DMS153 (cell line): Measurements from ENCODE around the gene CUL3.
"Not testable (repeated sequence)": the region's sequence is repeated elsewhere in the genome, so short reads cannot be mapped to it uniquely, and the experiment has no call there.

Experiments
- DNase-seq: peaks from one replicate; lab custom pipeline; 2025; lab: John Stamatoyannopoulos, UW

The CUL3 gene

DNA sequence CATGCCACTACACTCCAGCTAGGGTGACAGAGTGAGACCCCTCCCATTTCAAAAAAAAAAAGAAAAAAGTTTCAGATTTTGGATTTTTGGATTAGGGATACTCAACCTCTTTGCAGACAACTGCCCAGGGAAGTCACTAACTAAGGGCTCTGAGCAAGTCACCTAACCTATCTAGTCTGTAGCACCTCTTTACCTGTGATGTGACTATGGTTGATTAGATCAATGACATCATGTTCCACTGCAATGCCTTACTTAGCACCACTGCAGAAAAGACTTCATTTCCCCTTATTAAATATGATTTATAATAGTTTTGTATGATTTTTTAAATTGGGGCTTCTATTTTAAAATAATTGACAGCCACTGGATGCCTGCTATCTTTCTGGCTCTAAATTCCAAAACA lies 41.2 kb downstream of the CUL3 start:
- no peak for DNase-seq

- no peak for DNase-seq
These were observed 46.5 kb downstream of the CUL3 start for GRCh38 chr2:224538561-224539138.

GRCh38 chr2:224532931-224533330 lies 52.2 kb downstream of the CUL3 start:
- no peak for DNase-seq

GRCh38 chr2:224532441-224532840 lies 52.7 kb downstream of the CUL3 start:
- no peak for DNase-seq

- no peak for DNase-seq
These were observed 57.0 kb downstream of the CUL3 start for GRCh38 chr2:224528171-224528570.

GRCh38 chr2:224525774-224526173 lies 59.4 kb downstream of the CUL3 start:
- DNase-seq = no peak

GRCh38 chr2:224524657-224525056 lies 60.5 kb downstream of the CUL3 start:
- DNase-seq = no peak

DNA sequence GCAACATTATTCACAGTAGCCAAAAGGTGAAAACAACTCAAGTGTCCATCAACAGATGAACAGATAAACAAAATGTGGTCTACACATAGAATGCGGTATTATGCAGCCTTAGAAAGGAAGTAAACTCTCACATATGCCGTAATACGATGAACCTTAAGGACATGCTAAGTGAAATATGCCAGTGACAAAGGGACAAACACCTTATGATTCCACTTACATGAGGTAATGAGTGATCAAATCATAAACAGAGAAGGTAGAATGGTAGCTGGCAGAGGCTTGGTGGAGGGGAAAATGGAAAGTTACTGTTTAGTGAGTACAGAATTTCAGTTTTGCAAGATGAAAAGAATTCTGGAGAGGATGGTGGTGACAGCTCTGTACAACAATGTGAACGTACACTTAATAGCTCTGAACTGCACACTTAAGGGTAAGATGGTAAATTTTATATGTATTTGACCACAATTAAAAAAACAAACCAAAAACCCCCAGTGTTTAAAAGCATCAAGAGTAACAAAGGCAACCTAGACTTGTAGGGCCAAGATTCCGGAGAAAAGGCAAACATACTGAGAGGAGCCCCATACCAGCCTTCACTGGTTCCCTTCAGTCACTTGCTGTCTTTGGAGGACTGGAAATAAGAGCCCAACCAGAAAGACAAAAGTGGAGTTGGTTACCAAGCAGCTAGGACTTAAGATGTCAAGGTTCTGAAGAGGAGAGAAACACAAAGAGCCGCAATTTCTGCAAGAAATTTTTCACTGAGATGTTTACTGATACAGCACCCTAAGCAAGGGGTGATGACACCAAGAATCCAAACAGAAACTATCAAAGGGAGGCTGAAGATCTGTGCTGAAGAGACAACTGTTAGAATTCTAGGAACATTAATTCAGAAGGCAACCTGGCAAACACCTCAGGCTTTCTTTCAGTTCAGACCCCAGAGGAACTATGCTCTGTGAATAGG lies 61.3 kb downstream of the CUL3 start:
- DNase-seq = no peak

GRCh38 chr2:224522483-224522882 lies 62.7 kb downstream of the CUL3 start:
- DNase-seq = not testable (repeated sequence)

DNA sequence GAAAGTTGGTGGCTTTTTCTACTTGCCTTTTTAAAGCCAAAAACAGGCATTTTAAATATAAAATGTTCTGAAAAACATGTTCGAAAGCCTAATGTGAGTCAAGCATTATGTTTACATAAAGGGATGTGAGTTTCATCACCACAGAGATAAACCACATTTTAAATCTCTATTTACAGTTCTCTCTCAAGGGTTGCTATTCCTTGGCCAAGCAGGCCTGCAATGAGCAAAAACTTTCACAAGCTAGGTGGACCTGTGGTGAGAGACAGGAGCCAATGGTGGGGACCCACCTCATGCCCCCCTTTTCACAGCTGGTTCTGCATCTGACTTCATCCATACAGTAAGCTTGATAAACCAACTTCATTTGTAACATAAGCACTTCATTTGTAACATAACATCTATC lies 65.1 kb downstream of the CUL3 start:
- DNase-seq = no peak

DNA sequence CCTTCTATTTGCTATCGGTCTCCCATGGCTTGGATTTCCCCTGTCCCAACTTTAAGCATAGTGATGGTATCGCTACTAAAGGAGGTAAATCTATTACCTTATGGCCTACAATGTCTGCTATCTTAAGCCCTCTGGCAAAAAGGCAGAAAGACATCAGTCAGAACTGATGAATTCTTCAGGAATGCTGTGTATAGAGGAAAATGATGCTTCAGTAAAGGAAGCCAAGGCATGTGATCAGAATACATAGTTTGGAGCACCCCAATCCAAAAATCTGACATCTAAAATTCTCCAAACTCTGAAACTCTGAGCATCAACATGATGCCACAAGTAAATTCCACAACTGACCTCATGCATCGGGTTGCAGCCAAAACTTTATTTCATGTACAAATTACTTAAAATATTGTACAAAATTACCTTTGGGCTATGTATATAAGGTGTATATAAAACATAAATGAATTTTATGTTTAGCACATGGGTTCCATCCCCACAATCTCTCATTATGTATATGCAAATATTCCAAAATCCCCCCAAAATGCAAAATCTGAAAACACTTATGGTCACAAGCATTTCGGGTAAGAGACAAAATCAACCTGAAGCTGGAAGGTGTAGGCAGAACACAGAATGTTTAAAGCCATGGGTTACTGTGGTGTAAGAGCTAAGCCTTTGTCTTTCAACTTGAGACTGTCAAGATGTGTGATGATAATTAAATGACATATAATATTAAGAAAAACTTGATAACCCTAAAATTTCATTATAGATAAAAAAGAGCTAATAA lies 66.2 kb downstream of the CUL3 start:
- DNase-seq = no peak

DNA sequence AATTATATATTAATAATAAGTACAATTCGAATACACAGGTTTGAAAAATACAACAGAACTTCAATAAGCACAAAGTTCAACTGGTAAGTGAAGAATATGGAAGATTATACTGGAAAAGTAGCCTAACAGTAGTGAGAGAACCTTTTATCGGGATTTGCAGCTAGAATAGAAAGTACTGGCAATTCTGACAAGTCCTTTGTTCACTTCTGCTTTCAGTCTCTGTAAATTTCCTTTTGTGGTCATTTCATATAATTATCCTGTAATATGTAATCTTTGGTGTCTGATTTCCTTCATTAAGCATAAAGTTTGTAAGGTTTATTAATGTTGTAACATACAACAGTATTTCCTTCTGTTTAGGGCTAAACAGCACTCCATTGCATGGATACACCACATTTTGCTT lies 67.2 kb downstream of the CUL3 start:
- DNase-seq = no peak

DNA sequence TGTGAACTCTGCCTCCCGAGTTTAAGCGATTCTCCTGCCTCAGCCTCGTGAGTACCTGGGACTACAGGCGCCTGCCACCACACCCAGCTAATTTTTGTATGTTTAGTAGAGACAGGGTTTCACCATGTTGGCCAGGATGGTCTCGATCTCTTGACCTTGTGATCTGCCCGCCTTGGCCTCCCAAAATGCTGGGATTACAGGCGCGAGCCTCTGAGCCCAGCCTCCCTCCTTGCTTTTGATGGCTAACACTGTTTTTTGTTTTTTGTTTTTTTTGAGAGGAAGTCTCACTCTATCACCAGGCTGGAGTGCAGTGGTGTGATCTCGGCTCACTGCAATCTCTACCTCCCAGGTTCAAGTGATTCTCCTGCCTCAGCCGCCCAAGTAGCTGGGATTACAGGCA lies 68.8 kb downstream of the CUL3 start:
- not testable (repeated sequence) for DNase-seq

- DNase-seq = no peak
These were observed 71.2 kb downstream of the CUL3 start for GRCh38 chr2:224513991-224514390.

DNA sequence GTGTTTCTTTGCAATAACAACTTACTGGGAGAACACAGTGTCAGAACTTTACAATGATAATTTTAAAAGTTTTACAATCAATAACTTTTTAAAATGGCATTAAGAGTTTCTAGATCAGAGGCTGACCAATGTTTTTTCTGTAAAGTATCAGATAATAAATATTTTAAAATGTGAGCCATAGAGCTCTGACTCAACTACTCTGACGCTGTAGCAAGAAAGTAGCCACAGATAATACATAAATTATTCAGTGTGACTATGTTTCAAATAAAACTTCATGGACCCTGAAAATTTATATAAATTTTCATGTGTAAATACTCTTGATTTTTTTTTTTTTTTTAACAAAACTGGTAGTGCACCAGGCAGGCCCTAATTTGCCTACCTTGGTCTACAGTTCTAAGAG lies 77.4 kb downstream of the CUL3 start:
- DNase-seq = no peak

DNA sequence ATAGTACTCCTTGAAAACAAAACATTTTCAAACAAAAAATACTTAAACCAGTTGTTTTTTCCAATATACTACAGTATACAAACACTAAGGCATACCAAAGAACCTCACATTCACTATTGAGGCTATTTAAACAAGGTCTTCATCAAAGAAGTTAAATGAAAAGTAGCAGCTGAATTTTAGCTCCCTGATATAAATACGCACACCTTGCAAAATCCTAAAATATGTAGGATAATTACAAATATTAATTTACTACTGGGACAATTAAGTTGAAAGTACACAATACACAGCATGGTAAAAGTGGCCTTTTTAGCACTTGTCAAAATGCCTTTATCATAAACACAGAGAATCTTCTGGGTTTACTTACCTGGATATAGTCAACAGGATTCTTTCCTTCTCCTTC lies 78.7 kb downstream of the CUL3 start:
- DNase-seq = no peak

GRCh38 chr2:224498991-224499390 lies 86.2 kb downstream of the CUL3 start:
- no peak for DNase-seq

DNA sequence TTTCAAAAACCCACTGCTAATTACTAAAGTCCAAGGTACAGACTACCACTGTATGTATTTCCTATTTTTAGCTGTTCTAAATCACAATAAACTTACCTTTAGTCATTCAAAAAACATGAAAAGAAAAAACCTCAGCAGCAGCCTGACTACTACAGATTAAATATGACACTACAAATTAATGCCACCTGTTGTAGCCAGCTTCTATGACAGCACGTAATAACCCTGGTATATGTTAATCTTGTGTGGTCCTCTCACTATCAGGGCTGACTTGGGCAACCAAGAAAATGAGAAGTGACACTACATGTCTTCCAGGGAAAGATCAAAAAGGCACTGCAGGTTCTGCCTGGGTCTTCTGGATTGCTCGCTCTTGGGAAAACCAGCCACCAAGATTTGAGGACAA lies 92.6 kb downstream of the CUL3 start:
- DNase-seq = no peak

GRCh38 chr2:224487940-224488339 lies 97.2 kb downstream of the CUL3 start:
- DNase-seq = not testable (repeated sequence)

DNA sequence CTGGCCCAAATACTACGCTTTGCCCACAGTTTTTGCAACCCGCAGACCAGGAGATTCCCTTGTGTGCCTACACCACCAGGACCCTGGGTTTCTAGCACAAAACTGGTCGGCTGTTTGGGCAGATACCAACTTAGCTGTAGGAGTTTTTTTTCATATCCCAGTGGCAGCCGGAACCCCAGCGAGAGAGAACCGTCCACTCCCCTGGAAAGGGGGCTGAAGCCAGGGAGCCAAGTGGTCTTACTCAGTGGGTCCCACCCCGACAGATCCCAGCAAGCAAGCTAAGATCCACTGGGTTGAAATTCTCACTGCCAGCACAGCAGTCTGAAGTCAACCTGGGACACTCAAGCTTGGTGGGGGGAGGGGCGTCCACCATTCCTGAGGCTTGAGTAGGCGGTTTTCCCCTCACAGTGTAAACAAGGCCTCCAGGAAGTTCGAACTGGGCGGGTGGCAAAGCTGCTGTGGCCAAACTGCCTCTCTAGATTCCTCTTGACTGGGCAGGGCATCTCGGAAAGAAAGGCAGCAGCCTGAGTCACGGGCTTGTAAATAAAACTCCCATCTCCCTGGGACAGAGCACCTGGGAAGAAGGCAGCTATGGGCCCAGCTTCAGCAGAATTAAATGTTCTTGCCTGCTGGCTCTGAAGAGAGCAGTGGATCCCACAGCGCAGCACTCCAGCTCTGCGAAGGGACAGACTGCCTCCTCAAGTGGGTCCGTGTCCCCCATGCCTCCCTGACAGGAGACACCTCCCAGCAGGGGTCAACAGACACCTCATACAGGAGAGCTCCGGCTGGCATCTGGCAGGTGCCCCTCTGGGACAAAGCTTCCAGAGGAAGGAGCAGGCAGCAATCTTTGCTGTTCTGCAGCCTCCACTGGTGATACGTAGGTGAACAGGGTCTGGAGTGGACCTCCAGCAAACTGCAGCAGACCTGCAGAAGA lies 99.8 kb downstream of the CUL3 start:
- peak; percentile 91 for DNase-seq

GRCh38 chr2:224479826-224480225 lies 105.3 kb downstream of the CUL3 start:
- DNase-seq = no peak

- DNase-seq = no peak
These were observed 112.3 kb downstream of the CUL3 start for GRCh38 chr2:224472827-224473226.
